ENCODE measurements around the gene PPP2R2C. TPM values are rescaled to one million over a fixed set of nuclear protein-coding genes. Genes with fewer than 3 reads are reported as not detected.

PPP2R2C gene
- total RNA-seq, 4 donors from 2014 or later, result 0.50 to 2.7 (median 1.4) TPM

- Histone ChIP-seq H3K9me3 (peaks cover 0 to 5% (median 0%) of the 10 kb centered on the region in 4 donors), H3K36me3 (no peaks in the 10 kb centered on the region), H3K4me3 (no peak overlapping the region), H3K4me1 (no peaks in the 10 kb centered on the region), H3K27me3 (peaks cover 0 to 66% (median 0%) of the 10 kb centered on the region in 4 donors), H3K27ac (replicated peaks in 1 of 4) (no peak overlapping the region)
- WGBS, result 77% methylated on average over 2 of the region's 8 CpGs
- no peak for DNase-seq (ENCODE audit: extremely low spot score)
- TF ChIP-seq POLR2A (IDR thresholded peaks at IDR 0.05; ENCODE audit: low read depth) (no peak), POLR2AphosphoS5 (IDR thresholded peaks at IDR 0.05) (no peak), EP300 (IDR thresholded peaks at IDR 0.05) (no peak), CTCF (IDR thresholded peaks at IDR 0.05) (no peak)
- intact Hi-C loops (cut with DNase I), result no loop called here
These were observed 107.8 kb downstream of the PPP2R2C start for GRCh38 chr4:6364581-6364980.

- Histone ChIP-seq H3K27ac (replicated peaks in 1 of 4) (no peak overlapping the region), H3K36me3 (no peaks in the 10 kb centered on the region), H3K4me1 (no peaks in the 10 kb centered on the region), H3K9me3 (peaks cover 0 to 5% (median 0%) of the 10 kb centered on the region in 4 donors), H3K4me3 (no peak overlapping the region), H3K27me3 (peaks cover 0 to 65% (median 0%) of the 10 kb centered on the region in 4 donors)
- DNase-seq (ENCODE audit: extremely low spot score), result no peak
- no peak for TF ChIP-seq CTCF (IDR thresholded peaks at IDR 0.05)
- no peak for TF ChIP-seq EP300 (IDR thresholded peaks at IDR 0.05)
- TF ChIP-seq POLR2A (IDR thresholded peaks at IDR 0.05; ENCODE audit: low read depth), result no peak
- TF ChIP-seq POLR2AphosphoS5 (IDR thresholded peaks at IDR 0.05), result no peak
- WGBS, result 75% methylated on average over 6 of the region's 6 CpGs
- intact Hi-C loops (cut with DNase I), result no loop called here
These were observed 108.3 kb downstream of the PPP2R2C start for GRCh38 chr4:6364146-6364545.

GRCh38 chr4:6362896-6363295 is 109.5 kb downstream of the PPP2R2C start:
- Histone ChIP-seq H3K9me3 (peaks cover 0 to 5% (median 0%) of the 10 kb centered on the region in 4 donors), H3K4me3 (no peak overlapping the region), H3K4me1 (no peaks in the 10 kb centered on the region), H3K27ac (replicated peaks in 1 of 4) (no peak overlapping the region), H3K36me3 (no peaks in the 10 kb centered on the region), H3K27me3 (peaks cover 0 to 53% (median 0%) of the 10 kb centered on the region in 4 donors)
- no peak for TF ChIP-seq CTCF (IDR thresholded peaks at IDR 0.05)
- no peak for TF ChIP-seq POLR2A (IDR thresholded peaks at IDR 0.05; ENCODE audit: low read depth)
- TF ChIP-seq POLR2AphosphoS5 (IDR thresholded peaks at IDR 0.05), result no peak
- no peak for TF ChIP-seq EP300 (IDR thresholded peaks at IDR 0.05)
- DNase-seq (ENCODE audit: extremely low spot score), result no peak
- WGBS, result 40% methylated on average over 1 of the region's 8 CpGs
- intact Hi-C loops (cut with DNase I), result no loop called here

- Histone ChIP-seq H3K27me3 (peaks cover 0 to 54% (median 0%) of the 10 kb centered on the region in 4 donors), H3K9me3 (peaks cover 0 to 5% (median 0%) of the 10 kb centered on the region in 4 donors), H3K4me3 (no peak overlapping the region), H3K4me1 (no peaks in the 10 kb centered on the region), H3K36me3 (no peaks in the 10 kb centered on the region), H3K27ac (replicated peaks in 1 of 4) (no peak overlapping the region)
- intact Hi-C loops (cut with DNase I), result no loop called here
- DNase-seq (ENCODE audit: extremely low spot score), result no peak
- TF ChIP-seq POLR2A (IDR thresholded peaks at IDR 0.05; ENCODE audit: low read depth), result no peak
- no peak for TF ChIP-seq CTCF (IDR thresholded peaks at IDR 0.05)
- no peak for TF ChIP-seq POLR2AphosphoS5 (IDR thresholded peaks at IDR 0.05)
- no peak for TF ChIP-seq EP300 (IDR thresholded peaks at IDR 0.05)
- WGBS, result 60% methylated on average over 5 of the region's 7 CpGs
These were observed 110.0 kb downstream of the PPP2R2C start for GRCh38 chr4:6362243-6362885.
